GM19035 (cell line): ENCODE results near the gene GPD2.
"Not testable (repeated sequence)": the region's sequence is repeated elsewhere in the genome, so short reads cannot be mapped to it uniquely, and the experiment has no call there.

Source experiments
- ATAC-seq: cut with Tn5 transposase; IDR thresholded peaks from one replicate; pipeline ENCODE4 v1.9.1; 2021; ENCODE audit not compliant: unreplicated experiment

Gene GPD2

GRCh38 chr2:156522864-156523440 lies 86.8 kb downstream of the GPD2 start:
- ATAC-seq = no peak

- ATAC-seq = peak; percentile 99
Observed at GRCh38 chr2:156526950-156527636, 90.9 kb downstream of the GPD2 start.

- not testable (repeated sequence) for ATAC-seq
Observed at GRCh38 chr2:156528583-156528982, 92.4 kb downstream of the GPD2 start.

GRCh38 chr2:156532989-156533388 lies 96.8 kb downstream of the GPD2 start:
- no peak for ATAC-seq

- ATAC-seq = no peak
Observed at GRCh38 chr2:156536534-156536933, 100.4 kb downstream of the GPD2 start.

GRCh38 chr2:156537141-156537540 lies 101.0 kb downstream of the GPD2 start:
- ATAC-seq = no peak

- ATAC-seq = peak; percentile 76
Observed at GRCh38 chr2:156538083-156538504, 101.9 kb downstream of the GPD2 start.

GRCh38 chr2:156539086-156539860 lies 103.1 kb downstream of the GPD2 start:
- no peak for ATAC-seq

GRCh38 chr2:156540706-156541105 lies 104.5 kb downstream of the GPD2 start:
- no peak for ATAC-seq

- no peak for ATAC-seq
Observed at GRCh38 chr2:156541229-156541628, 105.0 kb downstream of the GPD2 start.

GRCh38 chr2:156541706-156542105 lies 105.5 kb downstream of the GPD2 start:
- ATAC-seq = no peak

- ATAC-seq = no peak
Observed at GRCh38 chr2:156548413-156548812, 112.2 kb downstream of the GPD2 start.

- ATAC-seq = no peak
Observed at GRCh38 chr2:156553714-156554442, 117.7 kb downstream of the GPD2 start.

- ATAC-seq = no peak
Observed at GRCh38 chr2:156561326-156561725, 125.1 kb downstream of the GPD2 start.

GRCh38 chr2:156562124-156562523 lies 125.9 kb downstream of the GPD2 start:
- ATAC-seq = no peak

GRCh38 chr2:156563994-156564753 lies 128.0 kb downstream of the GPD2 start:
- no peak for ATAC-seq

- no peak for ATAC-seq
Observed at GRCh38 chr2:156565066-156565710, 129.0 kb downstream of the GPD2 start.

- ATAC-seq = no peak
Observed at GRCh38 chr2:156573710-156574109, 137.5 kb downstream of the GPD2 start.

- ATAC-seq = no peak
Observed at GRCh38 chr2:156574112-156574511, 137.9 kb downstream of the GPD2 start.

GRCh38 chr2:156576005-156576404 lies 139.8 kb downstream of the GPD2 start:
- ATAC-seq = no peak
